H1 (cell line): ENCODE measurements around the gene KRT6C. TPM values are rescaled to one million over a fixed set of nuclear protein-coding genes. Genes with fewer than 3 reads are reported as not detected.

Source experiments
- CTCF ChIA-PET: fragments of 300-600 bp; sonication (Branson Sonifier 250); formaldehyde crosslinking; loops from one replicate; lab custom pipeline; 2021; ENCODE audit not compliant: partially characterized antibody; lab: Charles Lee
- POLR2A ChIA-PET: fragments of 300-600 bp; sonication (Branson Sonifier 250); formaldehyde crosslinking; loops from one replicate; lab custom pipeline; 2021; ENCODE audit warnings: inconsistent platforms; ENCODE audit not compliant: partially characterized antibody; lab: Charles Lee
- DNase-seq, 2 experiments: peaks; one replicate each; pipeline versions ENCODE4 v3.0.0 to v3.0.0-alpha.2; 2010 to 2022; ENCODE audit warnings: low spot score in 2 of 2, low read depth in 1 of 2, mixed read lengths in 1 of 2
- FAIRE-seq: peaks from 2 replicates; lab custom pipeline; 2011; peaks lifted over from hg19 to GRCh38; lab: Jason Lieb, UNC
- H2AFZ ChIP-seq: 2 replicates; pipeline ENCODE4 v1.8.1; 2012; ENCODE audit warnings: low read length, inconsistent platforms
- H2AK5ac ChIP-seq: 2 replicates; pipeline ENCODE4 v1.6.1; 2013; ENCODE audit warnings: low read depth, low read length
- H2BK120ac ChIP-seq: replicated peaks from 2 replicates; pipeline ENCODE3; 2013; ENCODE audit warnings: low read depth, low read length, inconsistent platforms
- H2BK12ac ChIP-seq: 2 replicates; pipeline ENCODE4 v1.6.1; 2013; ENCODE audit warnings: low read depth, low read length
- H2BK15ac ChIP-seq: 2 replicates; pipeline ENCODE4 v1.6.1; 2013; ENCODE audit warnings: low read length
- H2BK20ac ChIP-seq: 2 replicates; pipeline ENCODE4 v1.6.1; 2013; ENCODE audit warnings: low read length
- H2BK5ac ChIP-seq: 2 replicates; pipeline ENCODE4 v1.6.1; 2013; ENCODE audit warnings: low read depth, low read length
- H3K14ac ChIP-seq: 2 replicates; pipeline ENCODE4 v1.6.1; 2013; ENCODE audit warnings: inconsistent platforms; ENCODE audit not compliant: insufficient read length
- H3K18ac ChIP-seq: 2 replicates; pipeline ENCODE4 v1.6.1; 2013; ENCODE audit warnings: low read length; ENCODE audit errors: extremely low read depth
- H3K23ac ChIP-seq: 2 replicates; pipeline ENCODE4 v1.6.1; 2013; ENCODE audit warnings: inconsistent platforms; ENCODE audit not compliant: insufficient read length
- H3K23me2 ChIP-seq: 2 replicates; pipeline ENCODE4 v1.6.1; 2013; ENCODE audit warnings: low read depth, low read length
- H3K27ac ChIP-seq: 2 replicates; pipeline ENCODE4 v1.6.1; 2011; ENCODE audit warnings: low read depth, low read length, inconsistent platforms
- H3K27me3 ChIP-seq, 4 experiments: replicated peaks in 1 of 4; 1 replicate in 1 of 4; 2 replicates in 3 of 4; pipeline versions ENCODE4 v1.6.1 to v1.8.1; 2011 to 2013; ENCODE audit warnings: low read length in 3 of 4, mild to moderate bottlenecking in 3 of 4, inconsistent platforms in 2 of 4, mixed read lengths in 2 of 4, moderate library complexity in 1 of 4; ENCODE audit not compliant: control insufficient read depth in 3 of 4, insufficient read depth in 3 of 4; ENCODE audit errors: extremely low read depth in 1 of 4
- H3K36me3 ChIP-seq, 4 experiments: 2 replicates each; pipeline versions ENCODE4 v1.6.1 to v1.8.1; 2011 to 2013; ENCODE audit warnings: mild to moderate bottlenecking in 4 of 4, low read length in 3 of 4, moderate library complexity in 2 of 4, control low read depth in 1 of 4, inconsistent platforms in 1 of 4; ENCODE audit not compliant: insufficient read depth in 4 of 4, control insufficient read depth in 2 of 4
- H3K4ac ChIP-seq: replicated peaks from 2 replicates; pipeline ENCODE3; 2013; ENCODE audit warnings: low read length, low read depth, mixed read lengths, inconsistent platforms; ENCODE audit not compliant: insufficient read length
- H3K4me1 ChIP-seq, 4 experiments: replicated peaks in 1 of 4; 1 replicate in 1 of 4; 2 replicates in 3 of 4; pipeline versions ENCODE4 v1.6.1 to v1.8.1; 2011 to 2013; ENCODE audit warnings: low read length in 3 of 4, inconsistent platforms in 2 of 4, mixed read lengths in 1 of 4; ENCODE audit not compliant: insufficient read depth in 4 of 4, control insufficient read depth in 3 of 4
- H3K4me2 ChIP-seq, 2 experiments: 2 replicates each; pipeline versions ENCODE4 v1.6.1 to v1.8.1; 2011 to 2013; ENCODE audit warnings: low read depth in 2 of 2, low read length in 2 of 2, control low read depth in 1 of 2, inconsistent platforms in 1 of 2, mild to moderate bottlenecking in 1 of 2; ENCODE audit not compliant: insufficient read depth in 1 of 2
- H3K4me3 ChIP-seq, 4 experiments: fragments of 200-600, 300-600 bp in 1 of 4; sonication (generic), shearing (Covaris generic), sonication (Bioruptor Twin) in 1 of 4; 2 replicates each; pipeline versions ENCODE4 v1.5.1 to v1.8.1; 2011 to 2016; ENCODE audit warnings: low read length in 4 of 4, low read depth in 3 of 4, control low read depth in 2 of 4, inconsistent platforms in 2 of 4, mild to moderate bottlenecking in 2 of 4, mixed read lengths in 1 of 4, moderate library complexity in 1 of 4; ENCODE audit not compliant: insufficient read depth in 2 of 4; ENCODE audit errors: extremely low read depth in 1 of 4
- H3K56ac ChIP-seq: replicated peaks from 2 replicates; pipeline ENCODE3; 2013; ENCODE audit warnings: low read depth, mild to moderate bottlenecking, mixed read lengths, low read length, inconsistent platforms; ENCODE audit not compliant: insufficient read length
- H3K79me1 ChIP-seq: 2 replicates; pipeline ENCODE4 v1.6.1; 2013; ENCODE audit warnings: low read depth, low read length, control low read depth
- H3K79me2 ChIP-seq, 2 experiments: 2 replicates each; pipeline versions ENCODE4 v1.6.1 to v1.8.1; 2012 to 2013; ENCODE audit warnings: low read length in 2 of 2, mild to moderate bottlenecking in 2 of 2, inconsistent platforms in 1 of 2; ENCODE audit not compliant: insufficient read depth in 2 of 2, control insufficient read depth in 1 of 2
- H3K9ac ChIP-seq, 4 experiments: replicated peaks in 1 of 4; 1 replicate in 1 of 4; 2 replicates in 3 of 4; pipeline versions ENCODE4 v1.6.1 to v1.8.1; 2011 to 2013; ENCODE audit warnings: low read depth in 3 of 4, low read length in 3 of 4, control low read depth in 2 of 4, mild to moderate bottlenecking in 2 of 4, moderate library complexity in 2 of 4, inconsistent platforms in 1 of 4; ENCODE audit errors: extremely low read depth in 1 of 4
- H3K9me3 ChIP-seq, 2 experiments: 2 replicates each; pipeline versions ENCODE4 v1.6.1 to v1.8.1; 2012 to 2013; ENCODE audit warnings: mild to moderate bottlenecking in 2 of 2, moderate library complexity in 2 of 2, control low read depth in 1 of 2, inconsistent platforms in 1 of 2, low read depth in 1 of 2, low read length in 1 of 2, mixed read lengths in 1 of 2; ENCODE audit not compliant: insufficient read depth in 2 of 2
- H4K20me1 ChIP-seq, 2 experiments: replicated peaks in 1 of 2; 2 replicates each; pipeline versions ENCODE3 to v1.8.1; 2011 to 2013; ENCODE audit warnings: inconsistent platforms in 2 of 2, low read length in 2 of 2, mild to moderate bottlenecking in 1 of 2; ENCODE audit not compliant: insufficient read depth in 2 of 2, control insufficient read depth in 1 of 2
- H4K5ac ChIP-seq: 2 replicates; pipeline ENCODE4 v1.6.1; 2013; ENCODE audit warnings: low read length, low read depth, mixed read lengths, inconsistent platforms; ENCODE audit not compliant: insufficient read length
- H4K8ac ChIP-seq: 2 replicates; pipeline ENCODE4 v1.8.0; 2013; ENCODE audit warnings: mild to moderate bottlenecking, moderate library complexity, low read length, inconsistent platforms; ENCODE audit not compliant: insufficient read depth; ENCODE audit errors: extremely low read depth
- H4K91ac ChIP-seq: replicated peaks from 2 replicates; pipeline ENCODE3; 2013; ENCODE audit warnings: low read length, mixed read lengths, inconsistent platforms; ENCODE audit not compliant: insufficient read length
- EZH2 ChIP-seq: fragments of 200-600 bp; sonication (generic); IDR thresholded peaks from 2 replicates; pipeline ENCODE4 v1.7.1; 2012; ENCODE audit warnings: low read depth, mild to moderate bottlenecking, moderate library complexity, low read length, inconsistent platforms; ENCODE audit not compliant: severe bottlenecking
- WGBS, 2 experiments: shearing (Covaris generic) in 1 of 2; methylation state at CpG; one replicate each; pipeline versions ENCODE4 v1.1.6 to v1.1.7; 2013 to 2015; ENCODE audit warnings: low lambda C conversion rate in 2 of 2, mixed read lengths in 2 of 2, inconsistent platforms in 1 of 2, low coverage in 1 of 2, missing lambda C conversion rate in 1 of 2; ENCODE audit not compliant: insufficient replicate concordance in 2 of 2, insufficient coverage in 1 of 2, insufficient read length in 1 of 2; ENCODE audit errors: extremely low coverage in 1 of 2, missing lambda C conversion rate in 1 of 2; 5-methylcytosine and 5-hydroxymethylcytosine counted together
- polyA plus RNA-seq, 7 experiments: library from polyadenylated mRNA; depleted of rRNA in 3 of 7; stranded (reverse) in 5 of 7; unstranded in 2 of 7; fragments of >200 nt in 5 of 7; fragments of 200-250 nt in 2 of 7; gene quantifications; 1 replicate in 5 of 7; 2 replicates in 1 of 7; 4 replicates in 1 of 7; pipeline versions ENCODE4 v1.2.1 to v1.2.3, GENCODE V29; 2011 to 2013; ENCODE audit warnings: missing spikeins in 2 of 7, mixed read lengths in 2 of 7
- total RNA-seq: library from RNA; stranded (reverse); fragmentation: NEBNext Ultra II Directional; extraction: Animal tissue kit (Norgen Biotek cat#: 25700); gene quantifications from 2 replicates; pipeline ENCODE4 v1.2.1, GENCODE V29; 2021

The KRT6C gene
- total and polyA plus RNA-seq, 2 of the 8 experiments (the other 6 are each of a cell fraction or from before 2014, with no cell fraction given), result not detected

DNA sequence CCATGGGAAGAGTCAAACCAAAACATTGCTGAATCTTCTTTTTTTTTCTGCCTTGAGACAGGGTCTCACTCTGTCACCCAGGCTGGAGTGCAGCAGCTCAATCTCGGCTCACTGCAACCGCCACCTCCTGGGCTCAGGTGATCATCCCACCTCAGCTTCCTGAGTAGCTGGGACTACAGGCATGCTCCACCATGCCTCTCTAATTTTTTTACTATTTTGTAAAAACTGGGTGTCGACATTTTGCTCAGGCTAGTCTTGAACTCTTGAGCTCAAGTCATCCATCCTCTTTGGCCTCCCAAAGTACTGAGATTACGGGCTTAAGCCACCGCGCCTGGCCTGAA is 38.0 kb downstream of the KRT6C start:
- no peak overlapping the region for H3K14ac ChIP-seq
- no peak overlapping the region for H2BK12ac ChIP-seq
- no peak overlapping the region for H3K23ac ChIP-seq
- H3K27me3 ChIP-seq, result no peaks in the 10 kb centered on the region; a peak in 2 of 7 replicates
- H2BK5ac ChIP-seq, result no peak overlapping the region
- no peaks in the 10 kb centered on the region for H4K20me1 ChIP-seq
- no peaks in the 10 kb centered on the region for H3K79me1 ChIP-seq
- no peak overlapping the region for H2BK120ac ChIP-seq
- TF ChIP-seq EZH2, result no peak
- H4K8ac ChIP-seq, result no peak overlapping the region
- no peaks in the 10 kb centered on the region for H3K23me2 ChIP-seq
- no peak overlapping the region for H3K4me2 ChIP-seq
- no peaks in the 10 kb centered on the region for H3K4me1 ChIP-seq
- no peaks in the 10 kb centered on the region for H3K9me3 ChIP-seq
- POLR2A ChIA-PET, result interaction anchor here (1.0 kb wide), 1 partner anchor 18 kb away, joined by 3 read pairs; no protein-coding TSS in a partner anchor
- H4K91ac ChIP-seq, result no peak overlapping the region
- no peak overlapping the region for H2AK5ac ChIP-seq
- no peak overlapping the region for H3K9ac ChIP-seq
- H3K4me3 ChIP-seq, result no peak overlapping the region
- DNase-seq (no peak), FAIRE-seq (no peak)
- no peak overlapping the region for H2BK20ac ChIP-seq
- no peak overlapping the region for H2BK15ac ChIP-seq
- no peak overlapping the region for H3K4ac ChIP-seq
- H3K79me2 ChIP-seq, result no peaks in the 10 kb centered on the region
- no peak overlapping the region for H3K18ac ChIP-seq
- CTCF ChIA-PET, result interaction anchor here (0.8 to 5.3 kb wide), 6 partner anchors 23 to 126 kb away, joined by 3 to 23 read pairs (median 4); no protein-coding TSS in a partner anchor
- WGBS, 2 experiments, result 88% methylated on average over 6 of the region's 6 CpGs; no CpG with 5 or more reads in 1 of the 2 experiments
- no peak overlapping the region for H3K27ac ChIP-seq
- H4K5ac ChIP-seq, result no peak overlapping the region
- H3K56ac ChIP-seq, result no peak overlapping the region
- no peak overlapping the region for H2AFZ ChIP-seq
- no peaks in the 10 kb centered on the region for H3K36me3 ChIP-seq
